Right lobe of liver (tissue), 4 donors: Measurements from ENCODE around the gene MAGIX.

Experiments used
- POLR2A ChIP-seq: fragments of 450-650 bp; IDR thresholded peaks from one replicate; pipeline ENCODE4 v1.6.1; 2017; ENCODE audit warnings: antibody characterized with exemption, mild to moderate bottlenecking
- TF ChIP-seq, protein P1 (sequence below), 4 donors: fragments of 200-600 bp in 3 of 4; fragments of 450-650 bp in 1 of 4; IDR thresholded peaks; one replicate each; pipeline versions ENCODE4 v1.5.1 to v1.8.0; 2016 to 2022; ENCODE audit warnings: antibody characterized with exemption in 4 of 4, mild to moderate bottlenecking in 2 of 4
- donor health status: DM: no; HTN: no; CAD: no.
- donor health status: DM: no; HTN: no; CAD: no.
- donor health status: DM: no; HTN: yes; CAD: no.

DNA sequence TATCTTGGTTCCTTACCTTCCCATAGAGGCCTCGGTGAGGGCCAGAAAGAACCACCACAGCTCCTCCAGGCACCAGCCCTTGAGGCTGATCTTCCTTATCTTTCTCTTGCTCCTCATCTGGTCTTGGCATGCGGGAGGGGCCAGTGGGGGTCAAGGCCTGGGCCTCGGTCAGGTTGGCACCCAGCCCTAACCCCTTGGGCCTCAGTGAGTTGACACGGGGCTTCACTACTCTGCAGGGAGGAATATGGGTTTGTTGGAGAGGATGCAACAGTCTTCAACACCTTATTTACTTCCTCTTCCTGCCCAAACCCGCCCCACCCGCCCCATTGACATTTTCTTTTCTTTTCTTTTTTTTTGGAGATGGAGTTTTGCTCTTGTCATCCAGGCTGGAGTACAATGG lies 45.0 kb upstream of the MAGIX start:
- TF ChIP-seq, protein P1, sequence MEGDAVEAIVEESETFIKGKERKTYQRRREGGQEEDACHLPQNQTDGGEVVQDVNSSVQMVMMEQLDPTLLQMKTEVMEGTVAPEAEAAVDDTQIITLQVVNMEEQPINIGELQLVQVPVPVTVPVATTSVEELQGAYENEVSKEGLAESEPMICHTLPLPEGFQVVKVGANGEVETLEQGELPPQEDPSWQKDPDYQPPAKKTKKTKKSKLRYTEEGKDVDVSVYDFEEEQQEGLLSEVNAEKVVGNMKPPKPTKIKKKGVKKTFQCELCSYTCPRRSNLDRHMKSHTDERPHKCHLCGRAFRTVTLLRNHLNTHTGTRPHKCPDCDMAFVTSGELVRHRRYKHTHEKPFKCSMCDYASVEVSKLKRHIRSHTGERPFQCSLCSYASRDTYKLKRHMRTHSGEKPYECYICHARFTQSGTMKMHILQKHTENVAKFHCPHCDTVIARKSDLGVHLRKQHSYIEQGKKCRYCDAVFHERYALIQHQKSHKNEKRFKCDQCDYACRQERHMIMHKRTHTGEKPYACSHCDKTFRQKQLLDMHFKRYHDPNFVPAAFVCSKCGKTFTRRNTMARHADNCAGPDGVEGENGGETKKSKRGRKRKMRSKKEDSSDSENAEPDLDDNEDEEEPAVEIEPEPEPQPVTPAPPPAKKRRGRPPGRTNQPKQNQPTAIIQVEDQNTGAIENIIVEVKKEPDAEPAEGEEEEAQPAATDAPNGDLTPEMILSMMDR (IDR thresholded peaks at IDR 0.05), result no peak
- TF ChIP-seq POLR2A, result no peak
